Measurements from ENCODE around the gene SNX5. TPM values are rescaled to one million over a fixed set of nuclear protein-coding genes. Genes with fewer than 3 reads are reported as not detected.
A peak's percentile ranks its signal among the peaks of the same experiment; 100 is the strongest.

The SNX5 gene
- total RNA-seq, 1 experiment from 2014 or later: 159 TPM

GRCh38 chr20:17963114-17963897, 5.3 kb downstream of the SNX5 start:
- intact Hi-C loops (cut with micrococcal nuclease): loop anchor here (10.0 kb wide), 1 partner anchor 311 kb away; no protein-coding TSS in a partner anchor
- H3K4me1 ChIP-seq (ENCODE audit: control insufficient read depth in 1 of 2, insufficient read depth in 2 of 2, low read length in 2 of 2): peaks cover 20 to 64% of the 10 kb centered on the region in 2 experiments
- BruUV-seq (replicated peaks): no TSS peak
- no peak overlapping the region for H3K4me2 ChIP-seq (ENCODE audit: low read length)
- H4K20me1 ChIP-seq (ENCODE audit: insufficient read depth): peaks cover 56% of the 10 kb centered on the region; the same call in 1 of the 2 replicates
- ChIA-PET CTCF (no interaction called here), POLR2A (no interaction called here), RAD21 (ENCODE audit: low non-redundant PET in 1 of 2, low total read pairs in 2 of 2, uncharacterized antibody in 2 of 2, unreplicated experiment in 2 of 2) (no interaction called here)
- H3K4me3 ChIP-seq (replicated peaks in 1 of 2; ENCODE audit: low read depth in 1 of 2, low read length in 2 of 2): no peak overlapping the region
- no peaks in the 10 kb centered on the region for H3K9me2 ChIP-seq (ENCODE audit: insufficient read depth)
- no peak for ATAC-seq
- H3K9ac ChIP-seq (ENCODE audit: low read length): 0 out of 2 replicates have a peak overlapping the region, but pooled peaks have one; percentile 5
- no peak overlapping the region for H3K27ac ChIP-seq (ENCODE audit: low read depth, low read length)
- TF ChIP-seq SRF (IDR thresholded peaks at IDR 0.05; ENCODE audit: low read depth) (no peak), CBX3 (IDR thresholded peaks at IDR 0.05; ENCODE audit: low read depth) (no peak)
- H2AFZ ChIP-seq (ENCODE audit: low read depth, low read length, poor library complexity, severe bottlenecking): no peak overlapping the region
- no peaks in the 10 kb centered on the region for H3K9me3 ChIP-seq (ENCODE audit: control insufficient read depth in 1 of 2, insufficient read depth in 1 of 2, low read depth in 1 of 2, low read length in 2 of 2)
- peaks cover 3 to 30% of the 10 kb centered on the region in 2 experiments for H3K36me3 ChIP-seq (ENCODE audit: control insufficient read depth in 1 of 2, insufficient read depth in 2 of 2, low read length in 2 of 2)
- no peak for DNase-seq (ENCODE audit: low read depth, low spot score)
- peaks cover 100% of the 10 kb centered on the region for H3K79me2 ChIP-seq (ENCODE audit: insufficient read depth, low read length)
- H3K27me3 ChIP-seq (ENCODE audit: insufficient read depth, low read length): no peaks in the 10 kb centered on the region

GRCh38 chr20:17961587-17961940, 7.0 kb downstream of the SNX5 start:
- H3K9ac ChIP-seq (ENCODE audit: low read length): 0 out of 2 replicates have a peak overlapping the region, but pooled peaks have one; percentile 1
- ATAC-seq (no peak), DNase-seq (ENCODE audit: low read depth, low spot score) (no peak)
- TF ChIP-seq YY1 (IDR thresholded peaks at IDR 0.05; ENCODE audit: extremely low read depth, insufficient replicate concordance, low read depth, low read length) (no peak), CEBPB (IDR thresholded peaks at IDR 0.05; ENCODE audit: low read depth) (no peak)
- H2AFZ ChIP-seq (ENCODE audit: low read depth, low read length, poor library complexity, severe bottlenecking): no peak overlapping the region
- no peak overlapping the region for H3K4me3 ChIP-seq (replicated peaks in 1 of 2; ENCODE audit: low read depth in 1 of 2, low read length in 2 of 2)
- H3K4me2 ChIP-seq (ENCODE audit: low read length): no peak overlapping the region
- no peak overlapping the region for H3K27ac ChIP-seq (ENCODE audit: low read depth, low read length)
- peaks cover 100% of the 10 kb centered on the region for H3K79me2 ChIP-seq (ENCODE audit: insufficient read depth, low read length)
- CTCF ChIA-PET: no interaction called here
- H4K20me1 ChIP-seq (ENCODE audit: insufficient read depth): peaks cover 70% of the 10 kb centered on the region; the same call in 1 of the 2 replicates
- H3K4me1 ChIP-seq (ENCODE audit: control insufficient read depth in 1 of 2, insufficient read depth in 2 of 2, low read length in 2 of 2): peaks cover 16 to 57% of the 10 kb centered on the region in 2 experiments
- H3K9me3 ChIP-seq (ENCODE audit: control insufficient read depth in 1 of 2, insufficient read depth in 1 of 2, low read depth in 1 of 2, low read length in 2 of 2): no peaks in the 10 kb centered on the region
- peaks cover 6 to 37% of the 10 kb centered on the region in 2 experiments for H3K36me3 ChIP-seq (ENCODE audit: control insufficient read depth in 1 of 2, insufficient read depth in 2 of 2, low read length in 2 of 2)
- no peaks in the 10 kb centered on the region for H3K27me3 ChIP-seq (ENCODE audit: insufficient read depth, low read length)
- POLR2A ChIA-PET: no interaction called here
- intact Hi-C loops (cut with micrococcal nuclease): loop anchor here (10.0 kb wide), 1 partner anchor 313 kb away; no protein-coding TSS in a partner anchor
- H3K9me2 ChIP-seq (ENCODE audit: insufficient read depth): no peaks in the 10 kb centered on the region
- RAD21 ChIA-PET (ENCODE audit: low non-redundant PET in 1 of 2, low total read pairs in 2 of 2, uncharacterized antibody in 2 of 2, unreplicated experiment in 2 of 2): no interaction called here
- BruUV-seq (replicated peaks): no TSS peak

All from HCT116 (cell line).